Panc1 (cell line): Measurements from ENCODE around the gene MSN. TPM values are rescaled to one million over a fixed set of nuclear protein-coding genes. Genes with fewer than 3 reads are reported as not detected.

ENCODE experiments used
- ATAC-seq: fragments of 200-7000 bp; cut with Tn5 transposase; 2 replicates; pipeline ENCODE4 v1.9.1; 2020; ENCODE audit warnings: mild to moderate bottlenecking, moderate library complexity
- BruUV-seq: library from RNA; stranded (reverse); fragments of 400-500 nt; replicated peaks from 2 replicates; lab custom pipeline; 2021; lab: Mats Ljungman, UMichigan
- CTCF ChIA-PET: fragments of 300-600 bp; sonication (Branson Sonifier 250); formaldehyde crosslinking; loops from one replicate; lab custom pipeline; 2022; ENCODE audit warnings: antibody characterized with exemption; lab: Charles Lee
- POLR2A ChIA-PET: fragments of 300-600 bp; sonication (Branson Sonifier 250); formaldehyde crosslinking; loops from one replicate; lab custom pipeline; 2022; ENCODE audit warnings: antibody characterized with exemption; lab: Charles Lee
- DNase-seq: peaks from one replicate; pipeline ENCODE4 v3.0.0-alpha.2; 2010; ENCODE audit warnings: low read depth, low spot score
- H3K27ac ChIP-seq: 2 replicates; pipeline ENCODE4 v1.5.1; 2011; ENCODE audit warnings: mild to moderate bottlenecking, low read length, inconsistent platforms
- H3K27me3 ChIP-seq: fragments of 200-500 bp; sonication (Bioruptor generic); 2 replicates; pipeline ENCODE4 v1.6.0; 2014; ENCODE audit warnings: low read length, inconsistent platforms; ENCODE audit not compliant: control insufficient read depth, insufficient read depth
- H3K36me3 ChIP-seq: fragments of 200-500 bp; sonication (Bioruptor generic); 2 replicates; pipeline ENCODE4 v1.5.1; 2014; ENCODE audit warnings: inconsistent platforms, mild to moderate bottlenecking, low read length, moderate library complexity; ENCODE audit not compliant: control insufficient read depth, insufficient read depth
- H3K4me1 ChIP-seq: 2 replicates; pipeline ENCODE4 v1.5.1; 2011; ENCODE audit warnings: inconsistent platforms, mild to moderate bottlenecking, low read length, moderate library complexity; ENCODE audit not compliant: control insufficient read depth, insufficient read depth
- H3K4me3 ChIP-seq, 2 experiments: 2 replicates each; pipeline ENCODE4 v1.5.1; 2011 to 2012; ENCODE audit warnings: low read depth in 2 of 2, low read length in 2 of 2, mild to moderate bottlenecking in 2 of 2, inconsistent platforms in 1 of 2, moderate library complexity in 1 of 2
- H3K9me3 ChIP-seq: fragments of 200-500 bp; sonication (Bioruptor generic); 2 replicates; pipeline ENCODE4 v1.5.1; 2014; ENCODE audit warnings: low read depth, mild to moderate bottlenecking, inconsistent platforms, low read length, moderate library complexity; ENCODE audit not compliant: control insufficient read depth, insufficient read depth
- POLR2AphosphoS5 ChIP-seq: IDR thresholded peaks from 2 replicates; pipeline ENCODE4 v1.6.1; 2012; ENCODE audit warnings: mild to moderate bottlenecking, low read depth, low read length, moderate library complexity
- SIN3A ChIP-seq: IDR thresholded peaks from 2 replicates; pipeline ENCODE4 v1.6.1; 2012; ENCODE audit warnings: low read depth, mild to moderate bottlenecking, low read length, moderate library complexity, borderline replicate concordance; ENCODE audit not compliant: insufficient read depth
- TCF7L2 ChIP-seq: IDR thresholded peaks from 2 replicates; pipeline ENCODE4 v1.6.1; 2011; ENCODE audit warnings: mild to moderate bottlenecking, low read depth, low read length, inconsistent platforms
- in situ Hi-C: cut with HindIII; loops from 2 replicates; pipeline ENCODE4 v1.10.0; 2016; ENCODE audit warnings: low sequenced_read_pairs, low pct_unique_long_range_greater_than_20kb
- intact Hi-C: fragments of 100-400 bp; cut with micrococcal nuclease; formaldehyde crosslinking; loops from one replicate; pipeline ENCODE4 v1.10.0; 2022; ENCODE audit not compliant: unreplicated experiment
- total RNA-seq: library from RNA; stranded (reverse); gene quantifications from one replicate; pipeline ENCODE4 v1.2.1, GENCODE V29; 2021; ENCODE audit not compliant: unreplicated experiment
- TF ChIP-seq, protein P1 (sequence below): fragments of 450-650 bp; IDR thresholded peaks from 2 replicates; pipeline ENCODE4 v1.5.1; 2017; ENCODE audit warnings: mild to moderate bottlenecking
- TF ChIP-seq, protein P2 (sequence below), 2 experiments: IDR thresholded peaks; 2 replicates each; pipeline ENCODE4 v1.6.1; 2011 to 2012; ENCODE audit warnings: low read depth in 2 of 2, control low read depth in 1 of 2, low read length in 1 of 2, mild to moderate bottlenecking in 1 of 2, moderate library complexity in 1 of 2; ENCODE audit not compliant: insufficient read depth in 1 of 2

The MSN gene
- total RNA-seq, 1 experiment from 2014 or later: 185 TPM

DNA sequence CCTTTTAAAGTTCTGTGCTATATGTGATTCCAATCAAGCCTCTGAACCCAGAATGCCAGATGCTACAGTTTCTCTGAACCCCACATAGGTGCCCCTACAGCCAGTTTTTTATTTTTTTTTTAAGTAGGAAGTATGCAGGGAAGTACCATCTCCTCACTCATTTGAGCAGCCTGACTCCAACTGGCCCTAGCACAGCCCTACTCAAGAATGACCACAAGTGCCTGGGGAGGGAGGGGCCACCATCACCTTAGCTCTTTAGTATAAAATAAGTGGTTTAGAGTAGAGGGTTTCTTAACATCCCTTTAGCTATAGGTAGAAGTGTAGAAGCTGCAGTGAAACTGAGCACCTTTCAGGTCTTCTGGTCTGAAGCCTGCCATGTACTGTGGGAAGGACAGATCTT, 14.4 kb downstream of the MSN start:
- ATAC-seq (no peak), DNase-seq (no peak)
- no TSS peak for BruUV-seq
- intact Hi-C loops: no loop called here
- CTCF ChIA-PET: no interaction called here
- no peaks in the 10 kb centered on the region for H3K27me3 ChIP-seq
- H3K36me3 ChIP-seq: no peaks in the 10 kb centered on the region; the same call in 1 of the 2 replicates
- no peaks in the 10 kb centered on the region for H3K9me3 ChIP-seq
- POLR2A ChIA-PET: no interaction called here
- no peak overlapping the region for H3K27ac ChIP-seq
- H3K4me1 ChIP-seq: peaks cover 4% of the 10 kb centered on the region; the same call in 1 of the 2 replicates
- TF ChIP-seq POLR2AphosphoS5: no peak
- TF ChIP-seq, protein P1, sequence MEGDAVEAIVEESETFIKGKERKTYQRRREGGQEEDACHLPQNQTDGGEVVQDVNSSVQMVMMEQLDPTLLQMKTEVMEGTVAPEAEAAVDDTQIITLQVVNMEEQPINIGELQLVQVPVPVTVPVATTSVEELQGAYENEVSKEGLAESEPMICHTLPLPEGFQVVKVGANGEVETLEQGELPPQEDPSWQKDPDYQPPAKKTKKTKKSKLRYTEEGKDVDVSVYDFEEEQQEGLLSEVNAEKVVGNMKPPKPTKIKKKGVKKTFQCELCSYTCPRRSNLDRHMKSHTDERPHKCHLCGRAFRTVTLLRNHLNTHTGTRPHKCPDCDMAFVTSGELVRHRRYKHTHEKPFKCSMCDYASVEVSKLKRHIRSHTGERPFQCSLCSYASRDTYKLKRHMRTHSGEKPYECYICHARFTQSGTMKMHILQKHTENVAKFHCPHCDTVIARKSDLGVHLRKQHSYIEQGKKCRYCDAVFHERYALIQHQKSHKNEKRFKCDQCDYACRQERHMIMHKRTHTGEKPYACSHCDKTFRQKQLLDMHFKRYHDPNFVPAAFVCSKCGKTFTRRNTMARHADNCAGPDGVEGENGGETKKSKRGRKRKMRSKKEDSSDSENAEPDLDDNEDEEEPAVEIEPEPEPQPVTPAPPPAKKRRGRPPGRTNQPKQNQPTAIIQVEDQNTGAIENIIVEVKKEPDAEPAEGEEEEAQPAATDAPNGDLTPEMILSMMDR: no peak
- TF ChIP-seq, protein P2, sequence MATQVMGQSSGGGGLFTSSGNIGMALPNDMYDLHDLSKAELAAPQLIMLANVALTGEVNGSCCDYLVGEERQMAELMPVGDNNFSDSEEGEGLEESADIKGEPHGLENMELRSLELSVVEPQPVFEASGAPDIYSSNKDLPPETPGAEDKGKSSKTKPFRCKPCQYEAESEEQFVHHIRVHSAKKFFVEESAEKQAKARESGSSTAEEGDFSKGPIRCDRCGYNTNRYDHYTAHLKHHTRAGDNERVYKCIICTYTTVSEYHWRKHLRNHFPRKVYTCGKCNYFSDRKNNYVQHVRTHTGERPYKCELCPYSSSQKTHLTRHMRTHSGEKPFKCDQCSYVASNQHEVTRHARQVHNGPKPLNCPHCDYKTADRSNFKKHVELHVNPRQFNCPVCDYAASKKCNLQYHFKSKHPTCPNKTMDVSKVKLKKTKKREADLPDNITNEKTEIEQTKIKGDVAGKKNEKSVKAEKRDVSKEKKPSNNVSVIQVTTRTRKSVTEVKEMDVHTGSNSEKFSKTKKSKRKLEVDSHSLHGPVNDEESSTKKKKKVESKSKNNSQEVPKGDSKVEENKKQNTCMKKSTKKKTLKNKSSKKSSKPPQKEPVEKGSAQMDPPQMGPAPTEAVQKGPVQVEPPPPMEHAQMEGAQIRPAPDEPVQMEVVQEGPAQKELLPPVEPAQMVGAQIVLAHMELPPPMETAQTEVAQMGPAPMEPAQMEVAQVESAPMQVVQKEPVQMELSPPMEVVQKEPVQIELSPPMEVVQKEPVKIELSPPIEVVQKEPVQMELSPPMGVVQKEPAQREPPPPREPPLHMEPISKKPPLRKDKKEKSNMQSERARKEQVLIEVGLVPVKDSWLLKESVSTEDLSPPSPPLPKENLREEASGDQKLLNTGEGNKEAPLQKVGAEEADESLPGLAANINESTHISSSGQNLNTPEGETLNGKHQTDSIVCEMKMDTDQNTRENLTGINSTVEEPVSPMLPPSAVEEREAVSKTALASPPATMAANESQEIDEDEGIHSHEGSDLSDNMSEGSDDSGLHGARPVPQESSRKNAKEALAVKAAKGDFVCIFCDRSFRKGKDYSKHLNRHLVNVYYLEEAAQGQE (IDR thresholded peaks at IDR 0.05; ENCODE audit: insufficient read depth in 1 of 2, low read depth in 2 of 2, low read length in 1 of 2): no peak
- TF ChIP-seq TCF7L2: no peak
- TF ChIP-seq SIN3A: no peak
- no peak overlapping the region for H3K4me3 ChIP-seq
- in situ Hi-C loops: no loop called here

DNA sequence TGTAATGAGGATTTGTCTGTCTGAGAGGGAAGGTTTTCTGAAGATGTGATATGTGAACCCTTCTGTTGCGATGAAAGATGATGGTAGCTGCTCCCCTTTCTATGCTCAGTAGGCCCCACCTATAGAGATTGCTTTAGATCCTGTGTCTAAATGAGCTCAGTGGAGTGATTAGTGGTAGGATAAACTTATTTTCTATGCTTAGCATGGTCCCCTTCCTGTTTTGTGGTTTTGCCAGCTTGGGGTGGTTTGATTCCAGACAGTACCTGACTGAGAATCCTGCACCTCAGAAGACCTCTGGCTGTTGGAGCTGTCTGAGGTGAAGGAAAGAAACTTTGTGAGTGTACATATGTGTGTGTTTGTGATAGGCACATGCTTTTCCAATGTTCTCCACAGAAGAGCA, 17.7 kb downstream of the MSN start:
- no peak overlapping the region for H3K27ac ChIP-seq
- in situ Hi-C loops: no loop called here
- no peak overlapping the region for H3K4me3 ChIP-seq
- no peaks in the 10 kb centered on the region; the same call in 1 of the 2 replicates for H3K36me3 ChIP-seq
- no peaks in the 10 kb centered on the region for H3K27me3 ChIP-seq
- no peak for TF ChIP-seq TCF7L2
- TF ChIP-seq POLR2AphosphoS5: no peak
- TF ChIP-seq SIN3A: no peak
- TF ChIP-seq, protein P2 (IDR thresholded peaks at IDR 0.05; ENCODE audit: insufficient read depth in 1 of 2, low read depth in 2 of 2, low read length in 1 of 2): no peak
- TF ChIP-seq, protein P1: no peak
- CTCF ChIA-PET: no interaction called here
- no peaks in the 10 kb centered on the region for H3K9me3 ChIP-seq
- H3K4me1 ChIP-seq: no peaks in the 10 kb centered on the region
- intact Hi-C loops: no loop called here
- BruUV-seq: no TSS peak
- POLR2A ChIA-PET: no interaction called here
- DNase-seq (no peak), ATAC-seq (no peak)
